DMS114 treated with DMSO at 0.1 percent for 48 hours (cell line): Measurements from ENCODE around the gene VASH1.
"Not testable (repeated sequence)": the region's sequence is repeated elsewhere in the genome, so short reads cannot be mapped to it uniquely, and the experiment has no call there.

Source experiments
- DNase-seq: peaks from one replicate; lab custom pipeline; 2025; ENCODE audit not compliant: unreplicated experiment; lab: John Stamatoyannopoulos, UW

Gene VASH1

GRCh38 chr14:76761136-76761959 is at the start of gene VASH1:
VASH1 (plus strand) TSS chr14:76761468; CDS start chr14:76762822, 1,354 bp downstream.
- DNase-seq, result peak; percentile 30

DNA sequence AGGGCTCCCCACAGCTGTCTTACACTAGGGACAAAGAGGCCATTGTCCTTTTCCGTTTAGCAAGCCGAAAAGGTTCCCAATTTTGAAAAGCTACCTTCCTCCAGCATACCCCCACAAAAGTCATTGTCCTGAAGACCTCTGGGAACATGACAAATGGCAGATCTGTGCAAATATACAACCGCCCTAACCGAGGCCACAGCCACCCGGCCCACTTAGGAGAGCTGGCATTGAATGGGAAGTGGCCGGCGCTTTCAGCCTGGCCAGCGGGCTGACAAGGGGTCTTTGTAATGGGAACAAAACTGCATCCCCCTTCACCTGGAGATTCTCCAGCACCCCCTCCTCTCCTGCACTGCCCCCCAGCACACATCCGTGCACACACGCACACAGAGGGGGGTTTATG is 48.1 kb upstream of the VASH1 start:
- no peak for DNase-seq

DNA sequence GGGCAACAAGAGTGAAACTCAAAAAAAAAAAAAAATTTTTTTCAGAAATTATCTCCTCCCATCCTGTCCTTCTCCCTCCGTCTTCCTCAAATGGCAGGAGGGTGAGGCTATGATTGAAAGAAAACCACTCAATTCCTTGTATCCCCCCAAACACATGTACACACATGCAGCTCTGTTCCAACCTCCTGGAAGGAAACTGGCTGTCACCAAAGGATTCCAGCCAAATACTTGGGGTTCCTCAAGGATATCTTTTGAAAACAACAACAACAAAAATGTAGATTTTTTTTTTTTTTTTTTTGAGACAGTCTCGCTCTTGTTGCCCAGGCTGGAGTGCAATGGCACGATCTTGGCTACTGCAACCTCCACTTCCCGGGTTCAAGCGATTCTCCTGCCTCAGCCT is 46.8 kb upstream of the VASH1 start:
- no peak for DNase-seq

DNA sequence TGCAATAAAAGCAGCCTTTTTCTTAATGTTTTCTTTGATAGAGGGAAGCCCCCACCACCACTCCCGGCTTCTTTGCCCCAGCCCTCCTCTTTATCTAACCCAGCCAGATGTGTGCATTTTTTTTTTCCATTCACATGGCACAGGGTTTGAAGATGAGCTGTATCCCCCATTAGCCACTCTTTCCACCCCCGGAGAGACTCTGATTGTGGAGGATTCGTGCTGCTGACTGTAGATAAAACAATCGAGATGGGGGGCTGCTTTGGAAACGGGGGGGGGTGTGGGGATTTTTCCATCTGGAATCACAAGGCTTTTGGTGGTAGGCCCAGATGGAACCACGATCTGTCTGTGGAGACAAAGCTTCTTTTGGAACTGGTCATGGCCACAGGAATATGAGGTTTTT is 46.2 kb upstream of the VASH1 start:
- no peak for DNase-seq

DNA sequence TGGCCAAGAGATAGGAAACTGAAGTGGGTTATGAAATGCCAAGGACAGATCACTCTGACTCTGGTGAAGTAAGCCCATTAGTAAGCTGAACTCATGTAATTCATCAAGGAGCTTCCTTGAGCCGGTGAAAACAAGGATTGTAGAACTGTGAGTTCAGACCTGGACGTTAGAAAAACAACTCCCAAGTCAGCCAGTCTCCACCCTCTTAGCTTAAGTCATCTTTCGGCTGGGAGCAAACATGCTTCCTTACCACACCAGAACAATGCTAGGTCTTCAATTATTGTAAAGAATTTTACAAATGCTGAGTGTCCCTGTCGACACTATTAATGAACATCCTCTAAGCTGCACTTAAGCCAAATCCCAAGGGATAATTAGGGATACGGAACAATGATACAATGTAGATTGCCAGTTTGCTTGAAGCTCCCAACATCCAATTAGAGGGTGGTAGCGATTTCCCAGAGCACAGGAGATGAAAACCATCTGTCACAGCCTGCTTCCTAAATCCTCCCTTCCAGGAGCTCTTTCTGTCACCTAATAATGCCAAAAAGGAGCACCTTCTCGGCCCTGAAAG is 45.7 kb upstream of the VASH1 start:
- DNase-seq, result no peak

GRCh38 chr14:76716285-76716684 is 45.0 kb upstream of the VASH1 start:
- DNase-seq, result no peak

GRCh38 chr14:76717508-76718290 is 43.6 kb upstream of the VASH1 start:
- no peak for DNase-seq

GRCh38 chr14:76718306-76719040 is 42.8 kb upstream of the VASH1 start:
- DNase-seq, result no peak

DNA sequence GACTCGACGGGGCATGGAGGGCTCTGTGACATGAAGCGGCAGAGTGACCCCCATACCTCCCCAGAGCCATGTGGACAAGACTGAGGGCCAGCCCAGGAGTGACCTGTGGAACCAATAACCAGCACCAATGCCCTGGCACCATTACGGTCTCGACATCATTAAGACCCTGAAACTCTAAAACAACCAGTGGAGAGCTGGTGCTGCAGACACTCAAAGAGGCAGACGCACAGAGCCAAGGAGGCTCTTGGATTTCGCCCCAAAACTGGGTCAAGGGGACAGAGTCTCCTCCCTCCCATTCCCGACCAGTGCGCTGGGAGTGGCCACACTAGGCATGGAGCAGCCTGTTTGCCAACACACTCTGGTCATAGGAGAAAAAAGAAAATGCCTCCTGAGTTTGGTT is 41.6 kb upstream of the VASH1 start:
- DNase-seq, result no peak

GRCh38 chr14:76720382-76720813 is 40.9 kb upstream of the VASH1 start:
- no peak for DNase-seq

- DNase-seq, result not testable (repeated sequence)
Measured at GRCh38 chr14:76721506-76721905, 39.8 kb upstream of the VASH1 start.

GRCh38 chr14:76724651-76725550 is 36.4 kb upstream of the VASH1 start:
- DNase-seq, result no peak

DNA sequence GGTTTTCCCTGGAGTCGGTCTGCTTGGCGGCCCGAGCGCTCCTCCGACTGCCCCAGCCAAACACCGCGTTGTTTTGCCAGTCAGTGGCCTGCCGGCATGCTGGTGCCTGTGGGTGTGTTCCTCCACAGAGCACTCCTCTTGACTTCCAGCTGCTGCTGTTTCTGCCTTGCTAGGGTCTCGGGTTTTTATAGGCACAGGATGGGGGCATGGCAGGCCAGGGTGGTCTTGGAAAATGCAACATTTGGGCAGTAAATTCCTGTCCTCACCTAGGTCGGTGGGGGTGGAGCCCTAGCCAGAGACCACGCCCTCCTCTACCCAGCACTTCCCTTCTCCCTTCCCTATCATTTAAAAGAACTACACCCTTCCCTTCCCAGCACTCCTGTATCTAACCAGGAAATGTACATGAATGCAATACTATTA is 34.7 kb upstream of the VASH1 start:
- DNase-seq, result no peak

DNA sequence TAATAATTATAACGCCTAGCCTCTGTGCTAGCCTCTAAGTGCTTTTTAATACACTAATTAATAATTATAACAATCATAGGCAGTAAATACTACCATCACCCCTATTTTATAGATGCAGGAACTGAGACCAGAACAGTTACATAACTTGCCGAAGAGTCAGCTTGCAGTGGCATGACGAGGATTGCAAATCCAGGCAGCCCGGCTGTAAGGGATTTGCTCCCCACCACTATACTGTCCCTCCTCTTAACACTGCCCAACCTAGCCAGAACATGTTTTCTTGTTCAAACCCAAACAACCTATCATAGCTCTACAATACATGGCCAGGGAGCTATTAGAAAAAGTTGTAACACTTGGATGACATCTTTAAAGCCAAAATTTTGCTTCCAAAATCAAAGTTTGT is 33.9 kb upstream of the VASH1 start:
- no peak for DNase-seq

DNA sequence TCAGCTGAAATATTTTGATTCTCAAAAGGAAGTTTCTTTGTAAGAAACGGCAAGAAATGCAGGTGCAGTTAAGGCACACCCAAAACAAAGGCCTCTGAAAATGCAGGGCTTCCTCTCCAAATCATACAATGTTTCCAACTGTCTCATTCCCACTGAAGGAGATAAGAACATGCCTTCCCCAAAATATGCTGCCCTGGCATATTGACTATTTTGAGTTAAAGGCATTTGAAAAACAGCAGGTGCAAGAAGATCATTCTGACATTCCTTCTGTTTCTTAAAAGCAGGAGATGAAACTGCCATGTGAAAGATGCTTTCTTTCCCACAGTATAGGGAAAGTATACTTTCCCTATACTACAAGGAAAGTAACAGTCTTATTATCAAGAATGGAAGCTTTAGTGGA is 33.4 kb upstream of the VASH1 start:
- no peak for DNase-seq

DNA sequence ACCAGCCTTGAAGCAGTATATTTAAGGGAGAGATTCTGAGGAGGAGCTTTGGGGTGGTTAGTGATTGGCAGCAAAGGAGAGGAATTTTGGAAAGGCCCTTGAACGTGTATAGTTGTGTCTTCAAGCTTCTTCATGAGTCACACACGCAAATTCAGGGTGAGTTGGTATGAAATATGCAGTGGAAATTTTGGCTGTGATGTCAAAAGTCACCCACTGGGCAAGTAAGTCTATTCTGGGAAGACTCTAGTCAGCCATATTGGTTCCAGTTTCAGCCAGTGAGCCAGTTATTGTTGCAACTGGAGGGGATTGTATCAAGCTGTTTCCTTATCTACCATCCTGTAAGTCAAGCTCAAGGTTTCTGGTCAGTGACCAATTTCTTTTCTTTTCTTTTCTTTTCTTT is 32.0 kb upstream of the VASH1 start:
- no peak for DNase-seq

DNA sequence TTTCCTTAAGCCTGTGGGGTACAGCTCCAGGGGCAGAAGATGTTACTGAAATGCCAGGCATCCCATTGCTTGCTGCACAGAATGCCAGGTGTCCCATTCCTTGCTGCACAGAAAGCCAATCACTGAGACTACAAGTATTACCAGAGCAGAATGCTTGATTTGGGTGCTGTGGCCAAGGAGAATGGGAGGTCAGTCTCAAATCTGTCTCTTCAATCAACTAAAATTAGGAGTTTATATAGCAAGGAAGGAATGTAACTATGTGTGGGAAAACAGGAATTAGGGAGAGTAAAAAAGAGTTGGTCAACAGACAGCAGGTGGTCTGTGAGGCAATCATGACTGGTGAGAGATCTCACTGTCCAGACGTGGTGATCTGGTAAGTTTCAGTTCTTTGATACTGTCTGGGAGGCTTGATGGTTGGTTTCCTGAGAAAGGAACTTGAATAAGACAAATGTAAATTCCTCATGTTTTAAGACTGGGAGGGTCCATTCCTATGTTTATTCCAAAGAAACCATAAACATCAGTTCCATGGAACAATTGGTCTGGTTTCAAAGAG is 31.2 kb upstream of the VASH1 start:
- no peak for DNase-seq

GRCh38 chr14:76734501-76734900 is 26.8 kb upstream of the VASH1 start:
- not testable (repeated sequence) for DNase-seq

DNA sequence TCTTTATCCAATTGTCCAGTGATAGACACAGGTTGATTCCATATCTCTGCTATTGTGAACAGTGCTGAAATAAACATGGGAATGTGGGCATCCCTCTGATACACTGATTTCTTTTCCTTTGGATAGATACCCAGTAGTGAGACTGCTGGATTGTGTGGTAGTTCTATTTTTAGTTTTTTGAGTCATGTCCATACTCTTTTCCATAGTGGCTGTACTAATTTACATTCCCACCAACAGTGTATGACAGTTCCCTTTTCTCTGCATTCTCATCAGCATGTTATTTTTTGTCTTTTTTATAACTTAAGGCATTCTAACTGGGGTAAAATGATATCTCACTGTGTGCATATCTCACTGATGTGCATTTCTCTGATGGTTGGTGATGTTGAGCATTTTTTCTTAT is 24.8 kb upstream of the VASH1 start:
- DNase-seq, result no peak

DNA sequence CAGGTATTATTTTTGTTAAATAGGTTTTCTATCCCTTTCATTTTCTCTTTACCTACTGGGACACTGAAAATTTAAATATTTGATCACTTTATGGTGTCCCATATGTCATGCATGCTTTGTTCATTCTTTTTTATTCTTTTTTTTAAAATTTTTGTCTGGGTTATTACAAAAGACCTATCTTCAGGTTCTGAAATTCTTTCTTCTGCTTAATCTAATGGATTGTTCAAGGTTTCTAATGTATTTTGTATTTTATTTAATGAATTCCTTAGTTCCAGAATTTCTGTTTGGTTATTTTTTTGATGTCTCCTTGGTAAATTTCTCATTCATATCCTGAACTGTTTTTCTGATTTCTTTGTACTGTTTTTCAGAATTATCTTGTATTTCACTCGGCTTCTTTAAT is 20.2 kb upstream of the VASH1 start:
- DNase-seq, result no peak
